CD8-positive, alpha-beta memory T cell (primary cell): Measurements from ENCODE around the gene MINDY4B. TPM values are rescaled to one million over a fixed set of nuclear protein-coding genes. Genes with fewer than 3 reads are reported as not detected.

Experiments used
- CTCF ChIA-PET: fragments of 350-600 bp; sonication (Branson Sonifier 250); formaldehyde crosslinking; loops from one replicate; lab custom pipeline; 2021; ENCODE audit warnings: antibody characterized with exemption; lab: Charles Lee
- POLR2A ChIA-PET: fragments of 350-600 bp; sonication (Branson Sonifier 250); formaldehyde crosslinking; loops from one replicate; lab custom pipeline; 2021; ENCODE audit warnings: antibody characterized with exemption; lab: Charles Lee
- DNase-seq, 5 donors: peaks; one replicate each; pipeline versions ENCODE4 v3.0.0 to v3.0.0-alpha.2; 2020 to 2022; ENCODE audit warnings: mixed read lengths in 1 of 5
- H3K27ac ChIP-seq: one replicate; pipeline ENCODE4 v1.7.0; 2013; ENCODE audit warnings: low read depth, mild to moderate bottlenecking, low read length, moderate library complexity
- H3K27me3 ChIP-seq: 2 replicates; pipeline ENCODE4 v1.7.0; 2013; ENCODE audit warnings: low read length, mild to moderate bottlenecking; ENCODE audit not compliant: insufficient read depth, poor library complexity, severe bottlenecking
- H3K36me3 ChIP-seq: 2 replicates; pipeline ENCODE4 v1.7.0; 2013; ENCODE audit warnings: mild to moderate bottlenecking, low read length, moderate library complexity; ENCODE audit not compliant: insufficient read depth
- H3K4me1 ChIP-seq: 2 replicates; pipeline ENCODE4 v1.7.0; 2013; ENCODE audit warnings: mild to moderate bottlenecking, low read length, moderate library complexity; ENCODE audit not compliant: insufficient read depth
- H3K4me3 ChIP-seq: 2 replicates; pipeline ENCODE4 v1.7.0; 2013; ENCODE audit warnings: mild to moderate bottlenecking, low read length
- H3K9me3 ChIP-seq: 2 replicates; pipeline ENCODE4 v1.7.0; 2013; ENCODE audit warnings: mild to moderate bottlenecking, low read length
- H3K27ac Mint-ChIP-seq, 8 donors: one replicate each; pipeline ENCODE4 v1.8.0; 2020 to 2021; ENCODE audit warnings: mixed read lengths in 8 of 8, mild to moderate bottlenecking in 6 of 8, inconsistent platforms in 3 of 8, moderate library complexity in 3 of 8
- H3K27me3 Mint-ChIP-seq, 2 donors: one replicate each; pipeline ENCODE4 v1.8.0; 2020 to 2021; ENCODE audit warnings: mixed read lengths in 2 of 2, mild to moderate bottlenecking in 1 of 2, moderate library complexity in 1 of 2
- H3K36me3 Mint-ChIP-seq, 3 donors: one replicate each; pipeline ENCODE4 v1.8.0; 2020 to 2021; ENCODE audit warnings: mixed read lengths in 3 of 3, inconsistent platforms in 1 of 3, mild to moderate bottlenecking in 1 of 3
- H3K4me1 Mint-ChIP-seq, 3 donors: one replicate each; pipeline ENCODE4 v1.8.0; 2020 to 2021; ENCODE audit warnings: mixed read lengths in 3 of 3, inconsistent platforms in 1 of 3, mild to moderate bottlenecking in 1 of 3
- H3K4me3 Mint-ChIP-seq, 7 donors: one replicate each; pipeline ENCODE4 v1.8.0; 2020 to 2021; ENCODE audit warnings: mixed read lengths in 7 of 7, mild to moderate bottlenecking in 6 of 7, moderate library complexity in 4 of 7, inconsistent platforms in 2 of 7
- H3K9me3 Mint-ChIP-seq, 5 donors: one replicate each; pipeline ENCODE4 v1.8.0; 2020 to 2022; ENCODE audit warnings: mixed read lengths in 5 of 5, mild to moderate bottlenecking in 3 of 5, moderate library complexity in 2 of 5, inconsistent platforms in 1 of 5
- polyA plus RNA-seq: library from polyadenylated mRNA; unstranded; fragments of 300-500 nt; fragmentation: Illumina TruSeq; gene quantifications from one replicate; pipeline ENCODE4 v1.2.3, GENCODE V29; 2021
- total RNA-seq, 2 experiments: library from RNA; stranded (reverse); gene quantifications; one replicate each; pipeline ENCODE4 v1.2.3, GENCODE V29; 2021

Gene MINDY4B
- total and polyA plus RNA-seq, 3 experiments from 2014 or later: not detected

DNA sequence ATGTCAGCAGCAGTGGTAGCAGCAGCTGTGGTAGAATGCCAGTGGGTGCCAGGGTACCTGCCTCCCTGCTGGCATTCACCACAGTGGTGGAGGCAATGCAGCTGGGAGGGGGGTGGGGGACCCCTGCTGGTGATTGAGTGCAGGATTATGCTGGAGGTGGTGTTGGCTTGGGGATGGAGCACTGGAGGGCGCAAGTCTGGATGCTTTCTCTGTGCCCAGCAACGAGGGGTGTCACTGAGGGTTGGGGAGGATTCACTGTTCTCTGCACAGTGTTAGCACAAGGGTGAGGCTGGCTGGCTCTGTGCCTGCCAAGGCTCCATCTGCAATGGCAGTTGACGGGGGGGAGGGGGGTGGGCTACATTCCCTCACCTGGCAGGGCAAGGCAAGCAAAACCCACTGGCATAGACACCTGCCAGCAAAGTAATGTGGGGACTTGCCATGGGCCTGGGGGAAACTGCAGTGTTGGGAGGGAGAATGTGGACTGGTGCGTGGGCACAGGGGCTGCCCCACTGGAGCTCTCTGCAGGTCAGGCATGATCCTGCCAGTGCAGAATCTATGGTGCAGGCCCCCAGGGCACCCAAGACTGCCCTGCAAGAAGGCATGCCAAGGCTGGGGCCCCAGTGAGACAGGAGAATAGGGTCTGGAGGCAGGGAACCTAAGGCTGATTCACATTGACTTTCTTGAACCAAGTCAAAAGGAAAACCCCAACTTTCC lies 64.3 kb downstream of the MINDY4B start:
- no peak for DNase-seq
- Mint-ChIP-seq H3K9me3 (no peaks in the 10 kb centered on the region), H3K4me1 (no peaks in the 10 kb centered on the region), H3K27ac (no peak overlapping the region), H3K36me3 (no peaks in the 10 kb centered on the region), H3K4me3 (no peak overlapping the region), H3K27me3 (peaks cover 9 to 59% of the 10 kb centered on the region in 2 donors)
- Histone ChIP-seq H3K4me1 (no peaks in the 10 kb centered on the region), H3K9me3 (no peaks in the 10 kb centered on the region), H3K27ac (no peak overlapping the region), H3K27me3 (no peaks in the 10 kb centered on the region), H3K36me3 (no peaks in the 10 kb centered on the region), H3K4me3 (no peak overlapping the region)
- ChIA-PET CTCF (interaction anchor here (2.3 kb wide), 1 partner anchor 11 kb away, joined by 5 read pairs; no protein-coding TSS in a partner anchor), POLR2A (no interaction called here)

DNA sequence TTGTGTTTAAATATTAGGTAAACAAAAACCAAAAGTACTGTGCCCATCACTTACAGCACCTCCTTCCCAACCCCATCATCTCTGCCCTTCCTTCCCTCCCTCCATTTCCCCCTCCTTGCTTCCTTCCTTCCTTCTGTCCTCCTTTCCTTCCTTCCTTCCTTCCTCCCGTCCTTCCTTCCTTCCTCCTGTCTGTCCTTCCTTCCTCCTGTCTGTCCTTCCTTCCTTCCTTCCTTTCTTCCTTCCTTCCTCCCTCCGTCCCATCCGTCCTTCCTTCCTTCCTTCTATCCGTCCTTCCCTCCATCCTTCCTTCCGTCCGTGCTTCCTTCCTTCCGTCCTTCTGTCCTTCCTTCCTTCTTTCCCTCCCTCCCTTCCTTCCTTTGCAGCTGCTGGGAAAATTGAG lies 74.5 kb downstream of the MINDY4B start:
- H3K4me1 Mint-ChIP-seq: no peaks in the 10 kb centered on the region
- ChIA-PET POLR2A (no interaction called here), CTCF (interaction anchor here (1.3 kb wide), 1 partner anchor 40 kb away, joined by 3 read pairs; no protein-coding TSS in a partner anchor)
- Histone ChIP-seq H3K36me3 (no peaks in the 10 kb centered on the region), H3K4me3 (no peak overlapping the region), H3K9me3 (no peaks in the 10 kb centered on the region), H3K27me3 (no peaks in the 10 kb centered on the region), H3K27ac (no peak overlapping the region), H3K4me1 (no peaks in the 10 kb centered on the region)
- no peak overlapping the region for H3K27ac Mint-ChIP-seq
- DNase-seq: no peak
- no peak overlapping the region for H3K4me3 Mint-ChIP-seq
- no peaks in the 10 kb centered on the region for H3K36me3 Mint-ChIP-seq
- peaks cover 10 to 14% of the 10 kb centered on the region in 2 donors for H3K27me3 Mint-ChIP-seq
- H3K9me3 Mint-ChIP-seq: no peaks in the 10 kb centered on the region

DNA sequence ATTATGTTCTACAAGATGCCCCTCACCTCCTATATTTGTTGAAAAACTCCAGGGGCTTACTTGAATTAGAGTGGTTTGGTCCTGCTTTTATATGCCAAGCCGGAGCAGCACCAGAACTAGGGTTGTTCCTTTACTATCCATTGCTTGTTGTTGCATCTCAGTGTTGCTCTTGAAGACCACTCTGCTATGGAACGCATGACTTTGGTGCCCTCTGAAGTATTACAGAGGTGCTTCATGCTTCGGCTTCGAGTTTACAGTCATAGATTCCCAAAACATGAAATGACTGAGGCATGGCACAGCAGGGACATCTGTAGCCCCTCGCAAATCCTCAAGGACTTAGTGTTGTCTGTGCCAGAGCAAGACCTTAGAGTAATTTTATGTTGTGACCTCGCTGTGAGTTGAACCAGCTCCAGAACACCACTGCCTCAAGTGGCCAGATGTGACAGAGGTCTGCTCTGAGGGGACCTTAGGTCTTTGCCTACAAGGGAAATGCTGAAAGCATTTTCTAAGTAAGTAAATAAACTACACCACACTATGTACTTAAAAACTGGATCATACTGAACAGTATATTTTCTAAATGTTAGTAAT lies 75.1 kb downstream of the MINDY4B start:
- Histone ChIP-seq H3K4me1 (no peaks in the 10 kb centered on the region), H3K4me3 (no peak overlapping the region), H3K9me3 (no peaks in the 10 kb centered on the region), H3K27ac (no peak overlapping the region), H3K27me3 (no peaks in the 10 kb centered on the region), H3K36me3 (no peaks in the 10 kb centered on the region)
- Mint-ChIP-seq H3K27me3 (peaks cover 11 to 14% of the 10 kb centered on the region in 2 donors), H3K36me3 (no peaks in the 10 kb centered on the region), H3K4me1 (no peaks in the 10 kb centered on the region), H3K9me3 (no peaks in the 10 kb centered on the region), H3K27ac (no peak overlapping the region), H3K4me3 (no peak overlapping the region)
- ChIA-PET POLR2A (no interaction called here), CTCF (interaction anchor here (1.3 kb wide), 1 partner anchor 40 kb away, joined by 3 read pairs; no protein-coding TSS in a partner anchor)
- no peak for DNase-seq

DNA sequence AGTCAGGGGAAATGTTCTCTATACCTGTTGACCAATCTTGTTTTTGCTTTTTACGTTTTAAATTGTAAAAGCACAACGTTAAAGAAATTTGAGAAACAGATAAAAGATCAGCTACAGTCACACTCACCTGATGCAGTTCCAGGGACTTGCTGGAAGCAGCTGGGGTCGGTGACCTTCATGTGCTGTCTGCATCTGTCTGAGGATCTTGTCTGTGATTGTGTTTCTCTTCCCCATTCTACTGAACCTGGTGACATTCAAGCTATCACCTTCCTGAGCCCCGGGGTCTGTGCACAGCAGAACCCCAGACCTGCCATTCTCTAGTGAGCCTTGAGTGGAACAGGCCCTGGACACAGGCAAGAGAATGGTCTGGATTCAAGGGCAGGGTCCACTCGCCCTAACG lies 75.8 kb downstream of the MINDY4B start:
- H3K27me3 Mint-ChIP-seq: peaks cover 10 to 14% of the 10 kb centered on the region in 2 donors
- no peak overlapping the region for H3K27ac Mint-ChIP-seq
- H3K36me3 Mint-ChIP-seq: no peaks in the 10 kb centered on the region
- no peaks in the 10 kb centered on the region for H3K9me3 Mint-ChIP-seq
- no peak overlapping the region for H3K27ac ChIP-seq
- no peaks in the 10 kb centered on the region for H3K4me1 ChIP-seq
- no peaks in the 10 kb centered on the region for H3K4me1 Mint-ChIP-seq
- CTCF ChIA-PET: interaction anchor here (1.0 kb wide), 1 partner anchor 42 kb away, joined by 3 read pairs; no protein-coding TSS in a partner anchor
- POLR2A ChIA-PET: no interaction called here
- H3K9me3 ChIP-seq: no peaks in the 10 kb centered on the region
- no peak overlapping the region for H3K4me3 Mint-ChIP-seq
- H3K27me3 ChIP-seq: no peaks in the 10 kb centered on the region
- no peak for DNase-seq
- H3K4me3 ChIP-seq: no peak overlapping the region
- no peaks in the 10 kb centered on the region for H3K36me3 ChIP-seq

DNA sequence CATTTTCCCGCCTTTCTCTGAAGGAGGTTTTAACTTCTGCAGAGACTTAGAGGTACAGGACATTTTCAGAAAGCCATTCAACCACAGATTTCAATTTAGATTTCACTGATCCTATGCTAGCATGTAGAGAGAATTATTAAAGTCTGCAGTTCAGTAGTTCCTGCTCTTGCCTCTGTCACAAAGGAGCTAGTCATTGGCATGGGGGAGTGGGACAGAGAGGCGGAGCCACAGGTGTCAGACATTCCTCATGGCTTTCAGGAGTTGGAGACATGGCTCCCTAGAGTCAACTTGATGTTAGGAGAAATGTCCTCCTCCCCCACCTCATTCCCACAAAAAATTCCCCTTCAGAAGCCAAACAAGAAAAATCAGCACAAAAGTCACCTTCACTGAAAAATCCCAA lies 76.2 kb downstream of the MINDY4B start:
- H3K9me3 Mint-ChIP-seq: no peaks in the 10 kb centered on the region
- H3K4me3 ChIP-seq: no peak overlapping the region
- H3K4me1 ChIP-seq: no peaks in the 10 kb centered on the region
- H3K4me3 Mint-ChIP-seq: no peak overlapping the region
- peak overlapping the region in 1 of 8 donors; percentile 32 for H3K27ac Mint-ChIP-seq
- no peaks in the 10 kb centered on the region for H3K9me3 ChIP-seq
- no peaks in the 10 kb centered on the region for H3K36me3 ChIP-seq
- H3K36me3 Mint-ChIP-seq: no peaks in the 10 kb centered on the region
- H3K27me3 ChIP-seq: no peaks in the 10 kb centered on the region
- peaks cover 10 to 14% of the 10 kb centered on the region in 2 donors for H3K27me3 Mint-ChIP-seq
- H3K4me1 Mint-ChIP-seq: no peaks in the 10 kb centered on the region
- POLR2A ChIA-PET: no interaction called here
- H3K27ac ChIP-seq: no peak overlapping the region
- CTCF ChIA-PET: interaction anchor here (1.0 kb wide), 1 partner anchor 41 kb away, joined by 3 read pairs; no protein-coding TSS in a partner anchor
- no peak for DNase-seq

DNA sequence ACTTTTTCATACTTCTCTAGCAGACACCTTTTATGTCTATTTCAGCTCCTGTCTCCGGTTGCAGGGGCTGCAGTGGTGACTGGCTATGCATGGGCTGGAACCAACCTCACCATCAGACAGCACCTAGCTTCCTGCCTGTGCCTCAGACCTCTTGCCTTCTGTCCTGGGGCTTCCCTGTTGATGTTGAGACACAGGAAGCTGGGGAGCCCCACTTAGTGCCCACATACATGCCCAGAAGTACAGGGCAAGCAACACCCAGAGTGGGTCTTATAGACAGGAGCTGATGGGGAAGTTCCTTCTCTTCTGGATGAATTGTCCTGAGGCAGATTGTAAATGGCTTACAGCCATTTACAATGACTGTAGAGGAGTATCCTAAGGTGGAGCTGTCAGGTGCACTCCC lies 77.0 kb downstream of the MINDY4B start:
- ChIA-PET POLR2A (no interaction called here), CTCF (no interaction called here)
- no peak overlapping the region for H3K4me3 ChIP-seq
- no peaks in the 10 kb centered on the region for H3K9me3 Mint-ChIP-seq
- no peak overlapping the region for H3K4me3 Mint-ChIP-seq
- no peaks in the 10 kb centered on the region for H3K27me3 ChIP-seq
- no peaks in the 10 kb centered on the region for H3K4me1 ChIP-seq
- H3K27me3 Mint-ChIP-seq: peaks cover 10 to 20% of the 10 kb centered on the region in 2 donors
- DNase-seq: no peak
- no peaks in the 10 kb centered on the region for H3K36me3 ChIP-seq
- H3K9me3 ChIP-seq: no peaks in the 10 kb centered on the region
- H3K36me3 Mint-ChIP-seq: no peaks in the 10 kb centered on the region
- no peaks in the 10 kb centered on the region for H3K4me1 Mint-ChIP-seq
- H3K27ac Mint-ChIP-seq: no peak overlapping the region
- no peak overlapping the region for H3K27ac ChIP-seq

DNA sequence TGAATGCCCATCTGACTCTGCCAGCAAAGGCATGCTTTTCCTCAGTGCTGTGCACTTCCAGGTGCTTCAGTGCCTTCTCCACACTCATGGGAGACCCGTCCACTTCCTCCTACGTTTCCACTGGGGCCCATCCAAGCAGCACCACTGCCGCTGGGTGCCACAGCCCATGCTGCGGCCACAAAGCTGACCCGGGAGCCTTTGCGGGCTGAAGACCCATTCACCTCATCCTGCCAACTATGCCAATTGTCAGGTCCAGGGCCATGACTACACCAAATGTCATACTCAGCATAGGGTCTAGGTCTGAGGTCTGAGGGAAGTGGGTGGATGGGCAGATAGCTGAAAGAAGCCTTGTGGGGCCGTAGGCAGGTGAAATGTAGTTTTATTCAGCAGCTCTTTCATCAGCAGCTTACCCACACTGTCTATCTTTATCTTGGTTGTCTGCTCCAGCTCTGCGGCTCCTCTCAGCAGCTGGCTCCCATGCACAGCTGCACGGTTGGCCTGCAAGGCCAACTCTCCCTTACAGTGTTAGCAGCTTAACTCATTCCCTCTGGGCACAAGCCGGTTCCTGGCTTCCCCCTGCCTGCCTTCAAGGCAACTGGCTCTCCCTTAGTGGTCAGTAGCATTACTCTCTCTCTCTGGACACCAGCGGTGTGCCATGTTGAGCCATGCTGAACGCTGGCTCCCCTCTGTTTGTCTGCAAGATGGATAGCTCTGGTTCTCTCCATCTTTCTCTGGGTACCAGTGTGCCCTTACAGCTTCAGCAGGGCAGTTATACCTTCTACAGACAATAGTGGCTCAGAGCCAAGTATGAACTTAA lies 78.6 kb downstream of the MINDY4B start:
- Histone ChIP-seq H3K27me3 (no peaks in the 10 kb centered on the region), H3K4me3 (no peak overlapping the region), H3K27ac (no peak overlapping the region), H3K9me3 (no peaks in the 10 kb centered on the region), H3K36me3 (no peaks in the 10 kb centered on the region), H3K4me1 (no peaks in the 10 kb centered on the region)
- Mint-ChIP-seq H3K36me3 (no peaks in the 10 kb centered on the region), H3K9me3 (no peaks in the 10 kb centered on the region), H3K4me3 (no peak overlapping the region), H3K27me3 (peaks cover 10 to 20% of the 10 kb centered on the region in 2 donors), H3K27ac (no peak overlapping the region), H3K4me1 (no peaks in the 10 kb centered on the region)
- DNase-seq: no peak
- CTCF ChIA-PET: interaction anchor here (1.1 kb wide), 1 partner anchor 13 kb away, joined by 3 read pairs; no protein-coding TSS in a partner anchor
- POLR2A ChIA-PET: no interaction called here
